ENCODE data around the gene TLX1.

TLX1 gene

GRCh38 chr10:101112799-101113594 lies 18.1 kb upstream of the TLX1 start:
- peaks cover 97% of the 10 kb centered on the region for H3K27me3 ChIP-seq
- no peaks in the 10 kb centered on the region for H3K9me3 ChIP-seq
- H3K4me3 ChIP-seq (ENCODE audit: low read depth in 1 of 2, low read length in 1 of 2): no peak overlapping the region
- TF ChIP-seq, protein P1, sequence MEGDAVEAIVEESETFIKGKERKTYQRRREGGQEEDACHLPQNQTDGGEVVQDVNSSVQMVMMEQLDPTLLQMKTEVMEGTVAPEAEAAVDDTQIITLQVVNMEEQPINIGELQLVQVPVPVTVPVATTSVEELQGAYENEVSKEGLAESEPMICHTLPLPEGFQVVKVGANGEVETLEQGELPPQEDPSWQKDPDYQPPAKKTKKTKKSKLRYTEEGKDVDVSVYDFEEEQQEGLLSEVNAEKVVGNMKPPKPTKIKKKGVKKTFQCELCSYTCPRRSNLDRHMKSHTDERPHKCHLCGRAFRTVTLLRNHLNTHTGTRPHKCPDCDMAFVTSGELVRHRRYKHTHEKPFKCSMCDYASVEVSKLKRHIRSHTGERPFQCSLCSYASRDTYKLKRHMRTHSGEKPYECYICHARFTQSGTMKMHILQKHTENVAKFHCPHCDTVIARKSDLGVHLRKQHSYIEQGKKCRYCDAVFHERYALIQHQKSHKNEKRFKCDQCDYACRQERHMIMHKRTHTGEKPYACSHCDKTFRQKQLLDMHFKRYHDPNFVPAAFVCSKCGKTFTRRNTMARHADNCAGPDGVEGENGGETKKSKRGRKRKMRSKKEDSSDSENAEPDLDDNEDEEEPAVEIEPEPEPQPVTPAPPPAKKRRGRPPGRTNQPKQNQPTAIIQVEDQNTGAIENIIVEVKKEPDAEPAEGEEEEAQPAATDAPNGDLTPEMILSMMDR (IDR thresholded peaks at IDR 0.05): no peak
- H3K36me3 ChIP-seq: no peaks in the 10 kb centered on the region
- no peak overlapping the region for H3K27ac ChIP-seq
- no peaks in the 10 kb centered on the region for H3K4me1 ChIP-seq (ENCODE audit: control insufficient read depth in 1 of 2, insufficient read depth in 1 of 2, low read depth in 1 of 2, low read length in 1 of 2)

DNA sequence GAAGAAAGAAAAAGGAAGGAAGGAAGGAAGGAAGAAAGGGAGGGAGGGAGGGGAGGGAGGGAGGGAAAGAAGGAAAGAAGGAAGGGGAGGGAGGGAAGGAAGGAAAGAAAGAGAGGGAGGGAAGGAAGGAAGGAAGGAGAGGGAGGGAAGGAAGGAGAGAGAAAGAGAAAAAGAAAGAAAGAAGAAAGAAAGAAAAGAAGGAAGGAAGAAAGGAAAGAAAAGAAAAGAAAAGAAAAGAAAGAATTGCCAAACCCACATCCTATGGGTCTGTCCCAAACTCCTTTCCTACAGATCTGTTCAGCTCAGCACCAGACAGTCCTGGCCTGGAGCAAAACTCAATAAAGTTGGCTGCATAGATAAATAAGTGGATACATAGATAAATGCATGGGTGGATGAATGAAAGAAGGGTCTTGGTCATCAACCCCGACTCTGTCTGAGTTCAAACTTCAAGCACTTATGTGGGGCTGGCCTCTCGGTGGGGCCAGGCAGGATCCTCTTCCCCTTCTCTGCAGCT lies 17.2 kb upstream of the TLX1 start:
- H3K9me3 ChIP-seq: no peaks in the 10 kb centered on the region
- TF ChIP-seq, protein P1 (IDR thresholded peaks at IDR 0.05): no peak
- H3K4me1 ChIP-seq (ENCODE audit: control insufficient read depth in 1 of 2, insufficient read depth in 1 of 2, low read depth in 1 of 2, low read length in 1 of 2): no peaks in the 10 kb centered on the region
- peaks cover 99% of the 10 kb centered on the region for H3K27me3 ChIP-seq
- no peak overlapping the region for H3K4me3 ChIP-seq (ENCODE audit: low read depth in 1 of 2, low read length in 1 of 2)
- no peaks in the 10 kb centered on the region for H3K36me3 ChIP-seq
- H3K27ac ChIP-seq: no peak overlapping the region

- H3K4me3 ChIP-seq (ENCODE audit: low read depth in 1 of 2, low read length in 1 of 2): no peak overlapping the region
- H3K27ac ChIP-seq: no peak overlapping the region
- no peaks in the 10 kb centered on the region for H3K36me3 ChIP-seq
- peaks cover 100% of the 10 kb centered on the region for H3K27me3 ChIP-seq
- no peaks in the 10 kb centered on the region for H3K4me1 ChIP-seq (ENCODE audit: control insufficient read depth in 1 of 2, insufficient read depth in 1 of 2, low read depth in 1 of 2, low read length in 1 of 2)
- H3K9me3 ChIP-seq: no peaks in the 10 kb centered on the region
- TF ChIP-seq, protein P1 (IDR thresholded peaks at IDR 0.05): no peak
These were observed 16.5 kb upstream of the TLX1 start for GRCh38 chr10:101114646-101115045.

GRCh38 chr10:101116754-101117153 lies 14.3 kb upstream of the TLX1 start:
- Histone ChIP-seq H3K27ac (no peak overlapping the region), H3K9me3 (no peaks in the 10 kb centered on the region), H3K36me3 (no peaks in the 10 kb centered on the region), H3K4me1 (ENCODE audit: control insufficient read depth in 1 of 2, insufficient read depth in 1 of 2, low read depth in 1 of 2, low read length in 1 of 2) (peaks cover 11 to 12% of the 10 kb centered on the region in 2 experiments), H3K4me3 (ENCODE audit: low read depth in 1 of 2, low read length in 1 of 2) (no peak overlapping the region), H3K27me3 (peaks cover 100% of the 10 kb centered on the region)
- TF ChIP-seq, protein P1 (IDR thresholded peaks at IDR 0.05): no peak

DNA sequence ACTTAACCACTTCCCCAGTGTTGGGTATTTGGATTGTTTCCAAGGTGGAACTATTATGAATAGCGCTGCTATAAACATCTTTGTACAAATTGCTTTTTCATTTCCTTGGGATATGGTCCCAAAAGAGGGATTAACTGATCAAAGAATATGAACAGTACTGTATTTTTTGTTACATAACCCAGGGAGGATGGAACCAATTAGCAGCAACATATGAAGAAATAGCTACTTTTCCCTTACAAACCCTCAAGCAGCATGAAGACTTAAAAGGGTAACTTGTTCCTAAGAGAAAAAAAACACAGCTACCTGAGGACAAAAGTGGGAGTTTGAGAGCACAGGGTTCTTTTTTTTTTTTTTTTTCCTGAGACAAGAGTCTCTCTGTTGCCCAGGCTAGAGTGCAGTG lies 13.1 kb upstream of the TLX1 start:
- H3K9me3 ChIP-seq: no peaks in the 10 kb centered on the region
- no peak overlapping the region for H3K27ac ChIP-seq
- H3K36me3 ChIP-seq: no peaks in the 10 kb centered on the region
- TF ChIP-seq, protein P1 (IDR thresholded peaks at IDR 0.05): no peak
- no peak overlapping the region for H3K4me3 ChIP-seq (ENCODE audit: low read depth in 1 of 2, low read length in 1 of 2)
- peaks cover 11 to 12% of the 10 kb centered on the region in 2 experiments for H3K4me1 ChIP-seq (ENCODE audit: control insufficient read depth in 1 of 2, insufficient read depth in 1 of 2, low read depth in 1 of 2, low read length in 1 of 2)
- peaks cover 100% of the 10 kb centered on the region for H3K27me3 ChIP-seq
